GM18858 (cell line): ENCODE results near the gene AWAT2.
A peak's percentile ranks its signal among the peaks of the same experiment; 100 is the strongest.

Experiments used
- ATAC-seq: cut with Tn5 transposase; IDR thresholded peaks from one replicate; pipeline ENCODE4 v1.9.1; 2021; ENCODE audit not compliant: unreplicated experiment

The AWAT2 gene

DNA sequence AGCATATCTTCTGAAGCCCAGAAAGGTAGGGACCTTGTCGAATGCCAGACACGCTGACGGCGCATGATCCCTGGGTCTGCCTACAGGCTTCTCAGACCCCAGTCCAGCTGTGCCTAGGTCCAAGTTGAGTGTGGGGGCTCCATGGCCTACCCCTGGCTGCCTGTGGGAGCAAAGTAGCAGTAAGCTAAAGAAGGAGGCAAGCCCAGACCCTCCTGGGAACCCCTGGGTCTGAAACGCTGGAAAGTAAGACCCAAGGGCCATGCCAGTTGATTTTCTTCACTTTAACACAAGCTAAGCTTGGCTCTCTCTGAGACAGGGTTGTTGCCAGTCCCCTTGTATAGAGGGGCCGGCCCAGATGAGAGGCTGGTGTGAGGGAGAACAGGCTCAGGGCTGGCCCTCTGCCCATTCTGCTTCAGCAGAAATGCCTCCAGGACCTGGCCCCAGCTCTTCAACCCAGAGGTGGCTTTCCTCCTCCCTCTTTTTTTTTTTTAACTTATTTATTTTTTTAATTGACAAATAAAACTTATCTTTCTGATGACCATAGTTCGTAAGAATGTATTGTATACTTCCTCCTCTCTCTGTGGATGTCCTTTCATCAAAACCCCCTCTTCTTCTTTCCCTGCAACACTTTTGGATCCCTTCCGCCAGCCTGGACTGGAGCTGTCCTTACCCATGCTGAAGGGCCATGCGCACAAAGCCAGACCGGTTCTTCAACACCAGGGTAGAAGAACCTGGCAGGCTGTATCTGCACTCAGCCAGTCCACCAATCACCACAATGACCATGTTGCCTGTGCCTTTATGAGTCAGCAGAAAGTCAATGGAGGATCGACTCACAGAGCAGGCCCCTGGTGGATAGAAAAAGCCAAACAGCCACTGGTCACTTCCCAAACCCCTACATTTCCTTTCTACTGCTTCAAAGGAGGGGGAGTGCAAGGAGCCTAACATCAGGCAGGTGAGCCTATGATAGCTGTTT lies 7.1 kb downstream of the AWAT2 start:
- no peak for ATAC-seq

DNA sequence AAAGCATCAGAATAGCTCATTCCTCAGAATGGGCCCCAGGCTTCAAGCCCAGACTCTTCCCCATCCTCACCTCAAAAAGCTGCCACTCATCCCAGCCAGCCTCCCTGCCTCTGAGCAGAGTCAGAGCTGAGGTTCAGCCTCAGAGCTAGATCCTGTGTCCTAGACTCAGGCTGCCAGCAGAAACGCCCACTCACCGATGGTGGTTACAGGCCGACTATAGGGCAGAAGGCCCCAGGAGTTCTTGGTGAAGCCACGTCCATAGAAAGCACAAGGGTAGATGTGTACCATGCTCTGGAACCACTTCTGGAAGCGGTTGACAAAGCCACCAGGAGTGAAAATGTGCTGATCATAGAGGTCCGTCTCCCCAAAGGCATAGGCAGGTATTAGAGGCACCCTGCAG lies 7.7 kb downstream of the AWAT2 start:
- ATAC-seq, result no peak

DNA sequence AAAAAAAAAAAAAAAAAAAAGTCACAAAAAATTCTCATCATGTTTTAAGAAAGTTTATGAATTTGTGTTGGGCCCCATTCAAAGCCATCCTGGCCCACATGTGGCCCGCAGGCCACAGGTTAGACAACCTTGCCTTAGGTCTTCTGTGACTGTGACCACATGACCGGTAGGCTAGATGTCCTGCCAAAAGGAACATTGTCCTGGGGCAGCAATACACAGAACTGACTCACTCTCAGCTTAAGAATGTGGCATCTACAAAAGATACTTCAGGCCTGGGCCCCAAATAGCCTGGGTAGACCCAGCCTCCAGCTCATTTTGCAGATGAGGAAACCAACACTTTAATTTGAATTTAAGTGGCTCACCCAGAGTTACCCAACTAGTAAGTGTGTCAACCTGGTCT lies 10.0 kb downstream of the AWAT2 start:
- ATAC-seq, result no peak

DNA sequence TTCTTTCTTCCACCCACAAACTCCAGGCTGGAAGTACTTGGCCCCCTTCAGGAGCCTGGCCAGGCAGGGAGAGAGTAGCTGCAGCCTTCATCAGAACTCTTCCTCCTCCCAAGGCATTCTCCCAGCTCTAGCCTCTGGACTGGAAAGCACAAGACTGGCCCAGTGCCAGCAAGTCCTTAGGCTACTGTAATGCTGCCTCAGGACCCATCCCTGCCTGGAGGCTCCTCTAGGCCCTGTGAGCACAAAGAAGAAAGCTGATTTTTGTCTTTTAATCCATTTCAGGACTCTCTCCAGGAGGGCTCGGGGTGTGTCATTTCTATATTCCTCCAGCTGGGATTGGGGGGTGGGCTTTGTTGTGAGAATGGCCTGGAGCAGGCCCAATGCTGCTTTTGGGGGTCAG lies 10.8 kb downstream of the AWAT2 start:
- no peak for ATAC-seq

DNA sequence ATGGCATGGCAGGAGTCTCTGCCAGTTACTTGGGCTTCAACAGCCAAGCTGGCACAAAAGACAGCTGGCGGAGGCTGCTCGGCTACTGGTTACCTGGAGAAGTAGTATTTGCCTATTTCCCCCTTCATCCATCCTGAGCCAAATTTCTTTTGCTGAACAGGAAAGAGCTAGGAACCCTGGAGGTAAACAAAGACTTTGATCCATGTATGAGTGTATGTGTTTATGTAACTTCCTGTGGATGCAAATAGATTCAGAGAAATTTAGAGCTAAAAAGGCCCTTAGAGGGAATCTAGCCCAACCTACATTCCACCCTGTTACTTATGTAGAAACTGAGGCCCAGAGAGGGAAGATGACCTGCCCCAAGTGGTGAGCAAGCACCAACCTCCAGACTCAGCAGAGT lies 11.2 kb downstream of the AWAT2 start:
- no peak for ATAC-seq

DNA sequence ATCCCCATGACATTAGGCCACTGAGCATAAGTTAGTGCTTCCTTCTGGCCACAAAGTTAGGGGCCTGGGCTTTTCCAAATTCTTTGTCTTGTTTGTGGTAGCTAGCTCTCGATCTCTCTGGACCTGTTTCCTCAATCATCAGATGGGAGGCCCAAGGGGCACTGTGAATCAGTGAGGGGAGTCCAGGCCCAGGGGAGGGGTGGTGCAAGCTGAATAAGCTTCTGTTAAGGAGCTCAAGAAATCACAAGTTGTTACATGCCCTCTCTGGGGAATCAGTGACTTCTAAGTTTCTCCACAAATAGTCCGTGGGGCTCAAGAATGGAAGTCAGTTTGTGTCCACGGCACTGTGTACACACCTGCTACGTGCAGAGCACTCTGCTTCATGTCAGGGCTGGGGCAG lies 15.1 kb downstream of the AWAT2 start:
- ATAC-seq, result no peak

DNA sequence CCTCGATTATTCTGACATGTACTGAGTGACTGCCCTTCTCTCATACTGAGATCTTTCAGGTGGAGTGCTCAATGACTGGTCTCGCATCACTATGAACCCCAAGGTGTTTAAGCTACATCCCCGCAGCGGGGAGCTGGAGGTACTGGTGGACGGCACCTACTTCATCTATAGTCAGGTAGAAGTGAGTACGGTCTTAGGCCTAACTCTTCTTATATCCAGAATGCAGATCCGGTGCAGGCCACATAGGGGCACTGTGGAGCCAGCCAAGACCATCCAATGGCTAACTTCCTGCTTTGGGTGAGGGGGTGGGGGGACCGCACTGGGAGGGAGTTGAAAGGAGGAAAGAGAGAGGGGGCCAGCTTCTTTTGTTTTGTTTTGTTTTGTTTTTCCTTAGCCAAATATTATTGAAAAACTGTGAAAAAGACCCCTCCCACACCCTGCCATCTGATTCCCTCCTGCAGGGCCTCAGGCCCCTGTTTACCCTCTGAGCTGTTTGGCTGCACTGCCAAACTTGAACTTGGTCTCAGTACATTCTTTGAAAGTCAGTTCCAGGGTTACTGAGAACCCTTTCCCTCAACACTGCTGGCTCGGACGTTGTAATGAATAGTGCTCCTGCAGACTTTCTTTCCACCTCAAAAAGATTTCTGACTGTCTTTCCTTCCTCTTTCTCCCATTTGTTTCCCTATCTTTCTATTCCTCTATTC lies 16.2 kb downstream of the AWAT2 start:
- no peak for ATAC-seq

DNA sequence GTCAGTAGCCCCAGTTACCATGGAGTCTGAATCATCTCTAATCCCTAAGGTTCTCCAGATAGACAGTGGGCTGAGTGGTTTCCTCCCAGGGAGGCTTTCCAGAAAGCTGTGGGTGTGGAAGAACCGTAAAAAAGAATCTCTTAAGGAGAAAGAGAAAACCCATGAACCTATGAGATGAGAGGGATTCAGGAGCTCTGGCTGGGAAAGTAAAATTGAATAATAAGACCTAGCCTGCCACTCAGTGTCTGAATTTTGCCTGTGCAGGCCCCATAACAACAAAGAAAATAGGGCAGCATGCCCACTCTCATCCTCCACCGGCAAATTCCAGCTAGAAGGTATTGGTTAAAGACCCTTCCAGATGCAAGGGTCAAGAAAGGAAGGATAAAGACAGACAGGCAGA lies 16.9 kb downstream of the AWAT2 start:
- no peak for ATAC-seq

DNA sequence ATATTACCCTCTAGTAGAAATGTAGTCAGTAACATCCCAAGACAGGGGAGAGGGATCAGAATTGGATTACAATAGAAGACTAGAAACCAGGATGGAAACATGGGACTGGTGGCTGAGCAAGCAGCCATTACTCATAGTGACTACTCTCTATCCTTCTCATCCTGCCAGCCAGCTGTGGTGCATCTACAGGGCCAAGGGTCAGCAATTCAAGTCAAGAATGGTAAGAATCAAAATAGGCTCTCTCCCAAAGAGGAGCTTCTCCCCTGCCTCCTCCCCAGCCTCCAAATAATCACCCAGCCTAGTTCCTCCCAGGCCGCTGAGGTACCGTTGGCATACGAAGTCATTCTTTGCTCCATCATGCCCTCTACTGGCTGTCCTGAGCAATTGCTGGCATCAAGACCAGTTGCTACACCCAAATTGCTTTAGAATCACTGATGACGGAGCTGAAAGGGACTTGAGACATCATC lies 19.4 kb downstream of the AWAT2 start:
- ATAC-seq, result peak; percentile 84

DNA sequence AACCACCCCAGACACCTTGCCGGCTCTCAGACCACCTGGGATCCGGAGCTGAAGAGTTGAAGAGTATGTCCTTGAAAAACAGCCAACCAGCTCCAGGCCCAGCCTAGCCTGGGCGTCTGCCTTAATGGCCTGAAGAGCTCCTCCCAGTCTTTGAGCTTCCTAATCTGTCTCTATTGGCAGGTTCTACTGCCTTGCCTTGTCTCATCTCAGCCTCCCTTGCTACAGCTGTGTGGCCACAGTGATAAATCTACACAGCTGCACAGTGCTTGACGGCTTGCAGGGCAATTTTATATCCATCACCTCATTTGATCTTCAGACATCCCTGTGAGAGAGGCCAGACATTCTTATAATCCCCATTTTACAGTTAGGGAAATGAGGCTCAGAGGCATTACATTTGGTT lies 19.9 kb downstream of the AWAT2 start:
- no peak for ATAC-seq

DNA sequence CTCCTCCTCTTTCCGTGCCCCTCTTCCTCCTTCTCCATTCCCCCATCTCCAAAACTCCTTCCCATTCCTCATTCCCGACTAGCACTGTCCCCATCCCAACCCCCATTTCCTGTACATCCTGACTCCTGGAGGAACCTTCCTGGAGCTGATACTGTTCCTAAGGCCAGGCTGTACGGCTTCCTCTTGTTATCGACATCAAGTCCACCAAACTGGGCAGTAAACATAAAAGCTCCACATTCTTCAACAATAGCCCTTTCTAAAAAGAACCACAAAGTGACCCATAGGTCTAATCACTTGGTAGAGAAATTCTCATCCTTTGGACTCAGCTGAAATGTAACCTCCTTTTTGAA lies 22.9 kb downstream of the AWAT2 start:
- ATAC-seq, result no peak

DNA sequence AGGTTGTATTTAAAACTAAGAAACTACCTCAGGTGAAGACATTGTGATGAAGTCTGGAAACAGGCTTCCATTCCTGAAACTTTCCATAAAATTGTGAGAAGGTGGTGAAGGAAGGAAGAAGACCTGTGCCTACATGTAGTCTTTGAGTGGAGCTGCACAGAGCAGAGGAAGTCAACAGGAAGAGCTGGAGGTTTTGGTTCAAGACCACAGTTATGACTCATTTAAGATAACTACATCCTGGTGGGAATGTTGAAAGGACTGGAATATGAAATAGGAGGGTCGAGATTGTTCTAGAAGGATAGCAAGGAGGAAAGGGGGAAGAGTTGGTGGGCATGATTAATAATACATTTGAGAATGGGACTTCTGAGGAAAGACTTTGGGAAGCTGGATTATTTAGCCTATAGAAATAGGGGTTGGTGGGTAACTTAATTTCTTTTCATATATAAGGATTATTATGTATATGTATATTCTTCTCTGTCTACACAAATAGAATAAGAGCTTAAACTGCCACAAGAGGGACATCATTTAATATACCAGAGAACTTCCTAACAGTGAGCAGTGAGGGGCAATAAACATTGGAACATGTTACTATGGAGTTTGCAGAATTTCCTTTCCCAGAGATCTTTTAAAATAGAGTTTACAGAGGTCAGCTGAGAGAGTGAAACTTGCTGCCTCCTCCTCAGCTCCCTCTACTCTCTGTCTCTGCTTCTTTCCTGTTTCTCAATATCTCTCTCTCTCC lies 23.5 kb downstream of the AWAT2 start:
- no peak for ATAC-seq

DNA sequence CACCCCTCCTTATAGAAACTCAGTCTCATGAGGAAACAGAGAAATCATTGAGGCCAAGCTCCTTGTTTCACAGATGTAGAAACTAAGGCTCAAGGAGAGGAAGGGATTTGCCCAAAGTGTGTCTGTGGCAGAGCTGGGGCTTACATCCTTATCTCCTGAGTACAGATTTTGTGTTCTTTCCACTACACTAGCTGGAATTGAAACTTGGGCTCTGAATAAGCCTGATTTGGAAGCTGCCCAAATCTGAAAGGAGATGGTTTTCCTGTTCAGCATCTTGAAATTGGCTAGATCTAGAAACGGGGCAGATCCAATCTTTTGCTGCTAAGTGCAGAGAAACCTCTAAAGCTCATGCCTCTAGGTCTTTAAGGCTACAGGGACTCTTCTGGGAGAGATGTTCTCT lies 24.3 kb downstream of the AWAT2 start:
- ATAC-seq, result no peak

DNA sequence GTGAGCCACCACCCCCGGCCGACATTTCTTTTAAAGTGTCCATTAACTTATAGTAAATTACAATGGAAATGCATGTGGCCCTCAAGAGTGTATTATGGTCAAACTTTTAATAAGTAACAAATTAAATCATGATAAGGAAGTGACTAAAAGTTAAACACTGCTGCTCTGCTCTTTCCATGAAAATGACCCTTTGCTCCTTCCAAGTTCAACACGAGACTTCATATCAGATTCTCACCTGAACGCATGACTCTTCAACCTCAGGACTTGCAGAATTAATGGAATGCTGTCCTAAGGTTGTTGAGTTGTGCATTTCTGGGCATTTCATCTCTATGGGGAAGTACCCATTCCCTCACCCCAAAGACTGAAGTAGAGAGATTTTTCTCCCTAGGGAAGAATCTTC lies 27.1 kb downstream of the AWAT2 start:
- no peak for ATAC-seq

DNA sequence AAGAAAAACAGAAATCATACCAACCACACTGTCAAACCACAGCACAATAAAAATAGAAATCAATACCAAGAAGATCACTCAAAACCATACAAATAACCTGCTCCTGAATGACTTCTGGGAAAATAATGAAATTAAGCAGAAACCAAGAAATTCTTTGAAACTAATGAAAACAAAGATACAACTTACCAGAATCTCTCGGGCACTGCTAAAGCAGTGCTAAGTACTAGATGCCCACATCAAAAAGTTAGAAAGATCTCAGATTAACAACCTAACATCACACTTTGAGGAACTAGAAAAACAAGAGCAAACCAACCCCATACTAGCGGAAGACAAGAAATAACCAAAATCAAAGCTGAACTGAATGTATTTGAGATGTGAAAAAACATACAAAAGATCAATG lies 33.2 kb downstream of the AWAT2 start:
- ATAC-seq, result no peak

DNA sequence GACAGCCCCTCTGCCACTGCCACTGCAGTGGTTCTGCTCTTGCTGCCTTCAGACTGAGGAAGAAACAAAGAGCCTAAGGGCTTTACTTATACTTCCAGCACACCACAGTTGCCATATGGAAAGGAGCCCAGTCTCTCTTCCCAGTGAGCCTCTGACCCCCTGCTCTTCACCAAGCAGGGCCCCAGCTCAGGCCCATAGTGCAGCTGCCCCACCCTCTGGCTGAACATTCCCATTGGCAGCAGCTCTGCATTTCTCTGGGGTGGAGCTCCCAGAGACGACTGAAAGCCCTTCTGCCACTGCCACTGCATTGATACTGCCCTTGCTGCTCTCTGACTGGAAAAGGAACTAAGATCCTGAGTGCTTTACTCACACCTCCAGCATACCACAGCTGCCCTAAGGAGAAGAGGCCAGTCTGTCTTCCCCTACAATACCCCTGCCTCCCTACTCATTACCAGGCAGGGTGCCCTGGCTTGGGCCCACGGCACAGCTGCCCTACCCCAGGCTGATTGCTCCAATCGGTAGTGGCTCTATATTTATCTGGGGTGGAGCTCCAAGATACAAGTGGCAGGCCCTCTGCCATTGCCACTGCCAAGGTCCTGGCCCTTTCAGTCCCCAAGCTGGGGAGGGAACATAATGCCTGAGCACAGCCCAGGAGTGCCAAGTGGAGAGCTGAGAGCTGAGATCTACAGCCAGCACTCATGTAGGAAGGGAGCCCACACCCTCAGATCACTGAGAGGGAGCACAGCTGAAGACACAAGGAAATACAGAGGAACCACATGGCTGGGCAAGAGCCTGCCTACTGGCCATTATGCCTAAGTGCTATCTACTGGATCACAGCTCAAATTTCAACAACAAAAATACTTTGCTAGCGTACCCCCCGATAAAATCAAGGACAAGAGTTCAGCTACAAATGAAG lies 36.0 kb downstream of the AWAT2 start:
- ATAC-seq, result no peak

DNA sequence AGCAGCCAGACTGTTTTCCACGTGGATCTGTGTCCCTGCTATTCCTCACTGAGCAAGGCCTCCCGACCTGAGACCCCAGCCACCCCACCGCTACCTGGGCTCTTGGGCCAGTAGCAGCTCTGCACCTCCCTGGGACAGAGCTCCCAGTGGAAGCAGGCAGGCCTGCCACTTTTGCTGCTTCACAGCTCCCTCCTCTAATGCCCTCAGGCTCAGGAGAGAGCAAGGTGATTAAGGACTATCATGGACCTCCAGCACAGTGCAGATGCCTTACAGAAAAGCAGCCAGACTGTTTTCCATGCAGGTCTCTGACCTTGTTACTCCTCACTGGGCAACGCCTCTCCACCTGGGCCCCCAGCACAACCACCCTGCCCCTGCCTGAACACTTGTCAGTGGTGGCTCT lies 37.0 kb downstream of the AWAT2 start:
- no peak for ATAC-seq

DNA sequence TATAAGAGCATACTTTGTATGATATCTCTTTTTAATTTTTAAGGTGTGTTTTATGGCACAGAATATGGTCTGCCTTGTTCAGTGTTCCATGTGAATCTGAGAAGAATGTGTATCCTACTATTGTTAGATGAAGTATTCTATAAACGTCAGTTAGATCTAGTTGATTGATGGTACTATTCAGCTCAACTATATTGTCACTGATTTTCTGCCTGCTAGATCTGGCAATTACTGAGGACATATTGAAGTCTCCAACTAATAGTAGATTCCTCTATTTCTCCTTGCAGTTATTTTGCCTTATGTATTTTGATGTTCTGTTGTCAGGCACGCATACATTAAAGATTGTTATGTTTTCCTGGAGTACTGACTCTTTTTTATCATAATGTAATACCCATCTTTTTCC lies 39.8 kb downstream of the AWAT2 start:
- no peak for ATAC-seq

DNA sequence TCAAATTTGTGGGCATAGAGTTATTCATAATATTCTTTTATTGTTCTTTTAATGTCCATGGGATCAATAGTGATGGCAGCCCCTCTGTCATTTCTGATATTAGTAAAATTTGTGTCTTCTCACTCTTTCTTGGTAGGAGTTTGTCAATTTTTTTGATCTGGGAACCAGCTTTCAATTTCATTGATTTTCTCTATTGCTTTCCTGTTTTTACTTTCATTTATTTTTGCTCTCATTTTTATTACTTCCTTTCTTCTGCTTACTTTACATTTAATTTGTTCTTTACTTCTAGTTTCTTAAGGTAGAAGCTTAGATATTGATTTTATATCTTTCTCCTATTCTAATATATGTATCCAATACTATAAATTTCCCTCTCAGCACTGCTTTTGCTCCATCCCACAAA lies 40.7 kb downstream of the AWAT2 start:
- no peak for ATAC-seq

DNA sequence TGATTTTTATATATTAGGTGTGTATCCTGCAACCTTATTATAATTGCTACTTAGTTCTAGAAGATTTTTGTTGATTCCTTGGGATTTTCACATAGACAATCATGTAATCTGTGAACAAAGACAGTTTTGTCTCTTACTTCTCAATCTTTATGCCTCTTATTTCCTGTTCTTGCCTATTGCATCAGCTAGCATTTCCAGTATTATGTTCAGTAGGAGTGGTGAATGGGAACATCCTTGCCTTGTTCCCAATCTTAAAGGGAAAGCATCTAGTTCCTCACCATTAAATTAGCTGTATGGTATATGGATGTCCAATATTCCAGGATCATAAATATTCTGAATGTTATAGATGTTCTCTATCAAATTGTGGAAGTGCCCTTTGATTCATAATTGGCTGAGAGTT lies 41.8 kb downstream of the AWAT2 start:
- no peak for ATAC-seq
